Fibroblast of lung (primary cell): ENCODE results near the gene RUNDC3A. TPM values are rescaled to one million over a fixed set of nuclear protein-coding genes. Genes with fewer than 3 reads are reported as not detected.
"Not testable (repeated sequence)": the region's sequence is repeated elsewhere in the genome, so short reads cannot be mapped to it uniquely, and the experiment has no call there.

Source experiments
- DNase-seq, 2 donors: peaks; one replicate each; pipeline versions ENCODE4 v3.0.0 to v3.0.0-alpha.2; 2010; ENCODE audit warnings: low read depth in 2 of 2
- H2AFZ ChIP-seq: 2 replicates; pipeline ENCODE4 v1.5.1; 2012; ENCODE audit warnings: low read length, control low read depth, inconsistent platforms
- H3K27ac ChIP-seq: 2 replicates; pipeline ENCODE4 v1.5.1; 2011; ENCODE audit warnings: low read length, control low read depth; ENCODE audit not compliant: insufficient read depth
- H3K27me3 ChIP-seq: 2 replicates; pipeline ENCODE4 v1.5.1; 2011; ENCODE audit warnings: mild to moderate bottlenecking, low read length; ENCODE audit not compliant: control insufficient read depth, insufficient read depth
- H3K36me3 ChIP-seq: 2 replicates; pipeline ENCODE4 v1.5.1; 2011; ENCODE audit warnings: low read length; ENCODE audit not compliant: control insufficient read depth, insufficient read depth
- H3K4me1 ChIP-seq: 2 replicates; pipeline ENCODE4 v1.5.1; 2011; ENCODE audit warnings: low read length; ENCODE audit not compliant: control insufficient read depth, insufficient read depth; ENCODE audit errors: extremely low read depth
- H3K4me2 ChIP-seq: 2 replicates; pipeline ENCODE4 v1.5.1; 2011; ENCODE audit warnings: low read length, control low read depth; ENCODE audit not compliant: insufficient read depth; ENCODE audit errors: extremely low read depth
- H3K4me3 ChIP-seq, 4 experiments: fragments of 200-600 bp in 1 of 4; sonication (generic) in 1 of 4; replicated peaks in 1 of 4; 2 replicates each; pipeline ENCODE4 v1.5.1; 2011 to 2016; ENCODE audit warnings: low read length in 4 of 4, low read depth in 3 of 4, mild to moderate bottlenecking in 3 of 4, control low read depth in 2 of 4, inconsistent platforms in 1 of 4, mixed read lengths in 1 of 4; ENCODE audit not compliant: insufficient read depth in 1 of 4; ENCODE audit errors: control extremely low read depth in 1 of 4
- H3K79me2 ChIP-seq: 2 replicates; pipeline ENCODE4 v1.5.1; 2012; ENCODE audit warnings: mild to moderate bottlenecking, low read length, inconsistent platforms; ENCODE audit not compliant: control insufficient read depth, insufficient read depth
- H3K9ac ChIP-seq: 2 replicates; pipeline ENCODE4 v1.5.1; 2011; ENCODE audit warnings: mild to moderate bottlenecking, low read length, control low read depth; ENCODE audit not compliant: insufficient read depth
- H3K9me3 ChIP-seq: 2 replicates; pipeline ENCODE4 v1.5.1; 2012; ENCODE audit warnings: low read depth, low read length; ENCODE audit not compliant: control insufficient read depth, insufficient read depth
- H4K20me1 ChIP-seq: 2 replicates; pipeline ENCODE4 v1.5.1; 2011; ENCODE audit warnings: low read length; ENCODE audit not compliant: control insufficient read depth, insufficient read depth; ENCODE audit errors: extremely low read depth
- EZH2 ChIP-seq: IDR thresholded peaks from 2 replicates; pipeline ENCODE4 v1.5.1; 2012; ENCODE audit warnings: low read length, control low read depth, mild to moderate bottlenecking; ENCODE audit errors: missing control alignments
- polyA plus RNA-seq, 2 donors: library from polyadenylated mRNA; depleted of rRNA in 1 of 2; stranded (reverse) in 1 of 2; unstranded in 1 of 2; fragments of >200 nt; gene quantifications; 2 replicates each; pipeline ENCODE4 v1.2.1, GENCODE V29; 2011 to 2012; ENCODE audit warnings: missing spikeins in 1 of 2
- total RNA-seq: library from RNA; depleted of rRNA; stranded (reverse); fragments of >200 nt; gene quantifications from 2 replicates; pipeline ENCODE4 v1.2.1, GENCODE V29; 2014
- TF ChIP-seq, protein P1 (sequence below), 2 donors: IDR thresholded peaks in 1 of 2; conservative IDR thresholded peaks in 1 of 2; 1 replicate in 1 of 2; 2 replicates in 1 of 2; pipeline ENCODE4 v1.5.1; 2011 to 2012; ENCODE audit warnings: low read length in 2 of 2, control low read depth in 1 of 2, inconsistent platforms in 1 of 2, low read depth in 1 of 2, mild to moderate bottlenecking in 1 of 2

The RUNDC3A gene
- total and polyA plus RNA-seq, 2 donors (not counting 1 experiment from before 2014, with no cell fraction given) = not detected

DNA sequence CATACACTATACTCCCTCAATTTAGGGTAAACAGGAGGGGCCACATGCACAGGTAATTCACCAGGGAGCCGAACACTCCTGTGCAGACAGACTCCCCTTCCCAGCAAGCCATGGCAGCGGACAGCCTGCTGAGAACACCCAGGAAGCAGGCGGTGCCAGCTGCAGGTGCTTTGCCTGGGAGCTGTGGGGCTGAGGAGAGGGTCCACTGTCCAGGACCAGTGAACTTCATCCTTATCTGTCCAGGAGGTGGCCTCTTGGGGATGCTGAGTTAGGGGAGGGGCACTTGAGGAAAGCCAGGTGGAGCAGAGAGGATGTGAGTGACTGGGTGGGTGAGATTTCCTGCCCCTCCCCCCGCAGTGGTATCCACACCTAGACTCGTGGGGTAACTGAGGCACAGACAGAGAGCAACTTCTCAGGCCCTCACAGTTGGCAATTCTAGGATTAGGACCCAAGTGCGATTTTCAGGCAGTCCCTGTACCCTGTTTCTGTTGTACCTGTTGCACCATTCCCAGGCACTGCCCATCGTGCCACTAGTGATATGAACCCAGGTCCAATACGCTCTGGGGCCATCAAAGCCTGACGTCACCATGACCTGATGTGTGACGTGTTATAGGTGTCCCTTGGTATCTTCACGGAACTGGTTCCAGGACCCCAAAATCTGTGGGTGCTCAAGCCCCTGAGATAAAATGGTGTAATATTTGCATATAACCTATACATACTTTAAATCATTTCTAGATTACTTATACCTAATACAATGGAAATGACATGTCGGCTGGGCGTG lies 37.9 kb downstream of the RUNDC3A start:
- Histone ChIP-seq H3K4me2 (peak overlapping the region; percentile 94), H3K27ac (no peak overlapping the region), H2AFZ (no peak overlapping the region), H4K20me1 (no peaks in the 10 kb centered on the region), H3K36me3 (peaks cover 6% of the 10 kb centered on the region), H3K9ac (no peak overlapping the region), H3K4me1 (no peaks in the 10 kb centered on the region), H3K79me2 (peaks cover 7% of the 10 kb centered on the region), H3K27me3 (no peaks in the 10 kb centered on the region), H3K4me3 (peak overlapping the region; percentile 96 to 98 (median 97)), H3K9me3 (no peaks in the 10 kb centered on the region)
- DNase-seq = no peak
- no peak for TF ChIP-seq EZH2
- TF ChIP-seq, protein P1, sequence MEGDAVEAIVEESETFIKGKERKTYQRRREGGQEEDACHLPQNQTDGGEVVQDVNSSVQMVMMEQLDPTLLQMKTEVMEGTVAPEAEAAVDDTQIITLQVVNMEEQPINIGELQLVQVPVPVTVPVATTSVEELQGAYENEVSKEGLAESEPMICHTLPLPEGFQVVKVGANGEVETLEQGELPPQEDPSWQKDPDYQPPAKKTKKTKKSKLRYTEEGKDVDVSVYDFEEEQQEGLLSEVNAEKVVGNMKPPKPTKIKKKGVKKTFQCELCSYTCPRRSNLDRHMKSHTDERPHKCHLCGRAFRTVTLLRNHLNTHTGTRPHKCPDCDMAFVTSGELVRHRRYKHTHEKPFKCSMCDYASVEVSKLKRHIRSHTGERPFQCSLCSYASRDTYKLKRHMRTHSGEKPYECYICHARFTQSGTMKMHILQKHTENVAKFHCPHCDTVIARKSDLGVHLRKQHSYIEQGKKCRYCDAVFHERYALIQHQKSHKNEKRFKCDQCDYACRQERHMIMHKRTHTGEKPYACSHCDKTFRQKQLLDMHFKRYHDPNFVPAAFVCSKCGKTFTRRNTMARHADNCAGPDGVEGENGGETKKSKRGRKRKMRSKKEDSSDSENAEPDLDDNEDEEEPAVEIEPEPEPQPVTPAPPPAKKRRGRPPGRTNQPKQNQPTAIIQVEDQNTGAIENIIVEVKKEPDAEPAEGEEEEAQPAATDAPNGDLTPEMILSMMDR (conservative IDR thresholded peaks at IDR 0.05 in 1 of 2, IDR thresholded peaks at IDR 0.05 in 1 of 2; ENCODE audit: low read depth in 1 of 2, low read length in 2 of 2) = no peak

DNA sequence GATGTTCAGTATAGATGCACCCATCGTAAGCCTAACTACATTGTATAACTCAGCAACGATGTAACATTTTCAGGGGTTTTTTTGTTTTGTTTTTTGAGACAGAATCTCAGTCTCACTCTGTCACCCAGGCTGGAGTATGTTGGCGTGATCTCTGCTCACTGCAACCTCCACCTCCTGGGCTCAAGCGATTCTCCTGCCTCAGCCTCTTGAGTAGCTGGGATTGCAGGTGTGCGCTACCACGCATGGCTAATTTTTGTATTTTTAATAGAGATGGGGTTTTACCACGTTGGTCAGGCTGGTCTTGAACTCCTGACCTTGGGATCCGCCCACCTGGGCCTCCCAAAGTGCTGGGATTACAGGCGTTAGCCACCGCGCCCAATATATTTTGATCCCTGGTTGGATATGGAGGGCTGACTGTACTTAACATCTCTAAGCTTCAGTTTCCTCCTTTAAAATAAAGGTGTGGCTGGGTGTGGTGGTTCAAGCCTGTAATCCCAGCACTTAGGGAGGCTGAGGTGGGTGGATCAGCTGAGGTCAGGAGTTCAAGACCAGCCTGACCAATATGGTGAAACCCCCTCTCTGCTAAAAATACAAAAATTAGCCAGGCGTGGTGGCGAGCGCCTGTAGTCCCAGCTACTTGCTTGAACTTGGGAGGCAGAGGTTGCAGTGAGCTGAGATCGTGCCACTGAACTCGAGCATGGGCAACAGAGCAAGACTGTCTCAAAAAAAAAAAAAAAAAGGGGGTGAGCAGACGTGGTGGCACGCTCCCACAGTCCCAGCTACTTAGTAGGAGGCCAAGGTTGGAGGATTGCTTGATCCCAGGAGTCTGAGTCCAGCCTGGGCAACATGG lies 39.0 kb downstream of the RUNDC3A start:
- not testable (repeated sequence) for H3K27me3 ChIP-seq, H3K9me3 ChIP-seq, H3K79me2 ChIP-seq, H3K4me3 ChIP-seq, H3K4me1 ChIP-seq, DNase-seq, H3K4me2 ChIP-seq, H4K20me1 ChIP-seq, H3K27ac ChIP-seq, H3K9ac ChIP-seq, H2AFZ ChIP-seq
- H3K36me3 ChIP-seq = peaks cover 16% of the 10 kb centered on the region

DNA sequence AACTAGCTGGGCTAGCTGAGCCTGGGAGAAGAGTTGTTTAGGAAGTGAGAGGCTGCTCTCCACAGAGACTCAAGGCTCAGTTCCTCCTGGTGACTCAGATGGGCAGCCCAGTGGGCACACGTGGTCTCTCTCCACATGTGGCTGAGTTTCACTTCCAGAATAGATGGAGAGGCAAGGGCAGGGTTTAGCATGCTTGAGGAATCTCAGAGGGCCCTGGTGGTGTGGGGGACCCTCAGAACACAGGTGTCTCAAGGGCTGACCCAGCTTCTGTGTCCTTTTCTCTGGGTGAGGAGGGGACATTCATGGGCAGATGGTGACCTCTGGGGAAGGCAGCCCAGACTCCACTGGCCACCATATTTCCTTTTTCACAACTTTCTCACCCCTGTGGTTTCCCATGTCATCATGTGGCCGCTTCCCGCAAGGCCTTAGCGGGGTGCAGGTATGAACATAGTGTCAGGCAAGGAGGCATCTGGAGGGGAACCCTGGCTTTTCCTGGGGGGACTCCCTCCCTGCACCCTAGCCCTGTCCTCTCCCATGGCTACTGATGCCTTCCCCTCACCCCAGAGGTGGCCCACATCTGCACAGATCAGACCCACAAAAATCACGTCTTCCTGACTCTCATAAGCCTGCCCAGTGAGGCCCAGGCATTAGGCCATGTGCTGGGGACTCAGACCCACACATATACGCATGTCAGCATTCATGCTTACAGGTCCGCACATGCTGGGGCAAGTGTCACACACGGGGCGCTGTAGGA lies 40.0 kb downstream of the RUNDC3A start:
- Histone ChIP-seq H4K20me1 (no peaks in the 10 kb centered on the region), H3K36me3 (peaks cover 18% of the 10 kb centered on the region), H3K9me3 (no peaks in the 10 kb centered on the region), H3K79me2 (peaks cover 7% of the 10 kb centered on the region), H3K4me3 (no peak overlapping the region), H3K9ac (no peak overlapping the region), H3K4me1 (no peaks in the 10 kb centered on the region), H2AFZ (no peak overlapping the region), H3K27ac (no peak overlapping the region), H3K4me2 (no peak overlapping the region), H3K27me3 (no peaks in the 10 kb centered on the region)
- DNase-seq = peak in 1 of 2 donors; percentile 33
- no peak for TF ChIP-seq EZH2
- TF ChIP-seq, protein P1 (conservative IDR thresholded peaks at IDR 0.05 in 1 of 2, IDR thresholded peaks at IDR 0.05 in 1 of 2; ENCODE audit: low read depth in 1 of 2, low read length in 2 of 2) = no peak
